A673 (cell line): ENCODE results near the gene CFAP46. TPM values are rescaled to one million over a fixed set of nuclear protein-coding genes. Genes with fewer than 3 reads are reported as not detected.
"Not testable (repeated sequence)": the region's sequence is repeated elsewhere in the genome, so short reads cannot be mapped to it uniquely, and the experiment has no call there.

Experiments used
- BruUV-seq: library from RNA; stranded (reverse); fragments of 400-500 nt; replicated peaks from 2 replicates; lab custom pipeline; 2021; lab: Mats Ljungman, UMichigan
- CTCF ChIA-PET: fragments of 300-600 bp; sonication (Branson Sonifier 250); formaldehyde crosslinking; loops from one replicate; lab custom pipeline; 2022; ENCODE audit warnings: antibody characterized with exemption; lab: Charles Lee
- POLR2A ChIA-PET: fragments of 300-600 bp; sonication (Branson Sonifier 250); formaldehyde crosslinking; loops from one replicate; lab custom pipeline; 2022; ENCODE audit warnings: antibody characterized with exemption; ENCODE audit not compliant: low non-redundant PET; lab: Charles Lee
- DNase-seq: peaks from one replicate; pipeline ENCODE4 v3.0.0-alpha.2; 2015; ENCODE audit warnings: low spot score
- H3K27ac ChIP-seq: fragments of 200-600 bp; sonication (generic); 2 replicates; pipeline ENCODE4 v1.5.1; 2016; ENCODE audit warnings: mixed run types, low read depth, mild to moderate bottlenecking, mixed read lengths, antibody characterized with exemption, low read length; ENCODE audit not compliant: poor library complexity, severe bottlenecking
- H3K27me3 ChIP-seq: fragments of 200-600 bp; sonication (generic); replicated peaks from 2 replicates; pipeline ENCODE4 v1.6.1; 2017; ENCODE audit warnings: mixed run types, low read depth, mild to moderate bottlenecking, mixed read lengths, antibody characterized with exemption, low read length; ENCODE audit not compliant: insufficient read depth, poor library complexity
- H3K36me3 ChIP-seq: fragments of 200-600 bp; sonication (generic); 2 replicates; pipeline ENCODE4 v1.6.1; 2016; ENCODE audit warnings: mixed run types, mild to moderate bottlenecking, mixed read lengths, antibody characterized with exemption, low read length; ENCODE audit not compliant: insufficient read depth, poor library complexity, severe bottlenecking
- H3K4me1 ChIP-seq: fragments of 200-600 bp; sonication (generic); 2 replicates; pipeline ENCODE4 v1.6.1; 2017; ENCODE audit warnings: mixed run types, mild to moderate bottlenecking, mixed read lengths, antibody characterized with exemption, low read length; ENCODE audit not compliant: insufficient read depth, poor library complexity, severe bottlenecking
- H3K4me3 ChIP-seq: fragments of 200-600 bp; sonication (generic); 2 replicates; pipeline ENCODE4 v1.5.1; 2016; ENCODE audit warnings: low read depth, mixed run types, mild to moderate bottlenecking, mixed read lengths, low read length; ENCODE audit not compliant: poor library complexity, severe bottlenecking
- H3K9me3 ChIP-seq: fragments of 200-600 bp; sonication (generic); 2 replicates; pipeline ENCODE4 v1.6.1; 2016; ENCODE audit warnings: mixed run types, low read depth, mild to moderate bottlenecking, mixed read lengths, antibody characterized with exemption, low read length; ENCODE audit not compliant: poor library complexity, severe bottlenecking
- CTCF ChIP-seq: fragments of 300-800, 200-600 bp; sonication (generic); conservative IDR thresholded peaks from 2 replicates; pipeline ENCODE4 v1.5.1; 2017; ENCODE audit warnings: low read depth, mild to moderate bottlenecking, antibody characterized with exemption, low read length, moderate library complexity, mixed read lengths
- EZH2 ChIP-seq: fragments of 200-600 bp; sonication (generic); IDR thresholded peaks from 2 replicates; pipeline ENCODE4 v1.6.1; 2017; ENCODE audit warnings: borderline replicate concordance, low read depth, mild to moderate bottlenecking, mixed read lengths, antibody characterized with exemption, low read length; ENCODE audit not compliant: poor library complexity, severe bottlenecking
- intact Hi-C: fragments of 100-400 bp; cut with micrococcal nuclease; formaldehyde crosslinking; loops from one replicate; pipeline ENCODE4 v1.10.0; 2022; ENCODE audit not compliant: unreplicated experiment
- total RNA-seq: library from RNA; stranded (reverse); gene quantifications from 2 replicates; pipeline ENCODE4 v1.2.3, GENCODE V29; 2021

CFAP46 gene
- total RNA-seq, 1 experiment from 2014 or later: 1.9 TPM

GRCh38 chr10:132957131-132957530, 14.8 kb upstream of the CFAP46 start:
- H3K4me3 ChIP-seq: no peak overlapping the region
- no peak overlapping the region for H3K27ac ChIP-seq
- BruUV-seq: no TSS peak
- intact Hi-C loops: no loop called here
- peaks cover 20% of the 10 kb centered on the region for H3K27me3 ChIP-seq
- ChIA-PET POLR2A (no interaction called here), CTCF (no interaction called here)
- no peaks in the 10 kb centered on the region for H3K9me3 ChIP-seq
- DNase-seq: no peak
- H3K36me3 ChIP-seq: no peaks in the 10 kb centered on the region
- H3K4me1 ChIP-seq: no peaks in the 10 kb centered on the region
- TF ChIP-seq EZH2 (no peak), CTCF (no peak)

GRCh38 chr10:132956259-132956658, 13.9 kb upstream of the CFAP46 start:
- CTCF ChIA-PET, H3K36me3 ChIP-seq, intact Hi-C loops, POLR2A ChIA-PET, DNase-seq, H3K4me3 ChIP-seq, BruUV-seq, H3K27ac ChIP-seq, H3K9me3 ChIP-seq, H3K4me1 ChIP-seq: not testable (repeated sequence)
- peaks cover 20% of the 10 kb centered on the region for H3K27me3 ChIP-seq

GRCh38 chr10:132955479-132955878, 13.1 kb upstream of the CFAP46 start:
- POLR2A ChIA-PET: no interaction called here

GRCh38 chr10:132953428-132953827, 11.1 kb upstream of the CFAP46 start:
- POLR2A ChIA-PET: no interaction called here
- CTCF ChIA-PET: no interaction called here
- BruUV-seq: no TSS peak
- no peak overlapping the region for H3K27ac ChIP-seq
- no peak overlapping the region for H3K4me3 ChIP-seq
- no peak for DNase-seq
- peaks cover 44% of the 10 kb centered on the region for H3K27me3 ChIP-seq
- intact Hi-C loops: no loop called here
- H3K36me3 ChIP-seq: no peaks in the 10 kb centered on the region
- no peaks in the 10 kb centered on the region for H3K9me3 ChIP-seq
- H3K4me1 ChIP-seq: no peaks in the 10 kb centered on the region
- no peak for TF ChIP-seq EZH2
- no peak for TF ChIP-seq CTCF

More at GRCh38 chr10:132955479-132955878, 13.1 kb upstream of the CFAP46 start:
- no peak for TF ChIP-seq EZH2
- H3K36me3 ChIP-seq: no peaks in the 10 kb centered on the region
- intact Hi-C loops: no loop called here
- no TSS peak for BruUV-seq
- H3K4me1 ChIP-seq: no peaks in the 10 kb centered on the region
- H3K27ac ChIP-seq: no peak overlapping the region
- H3K27me3 ChIP-seq: peaks cover 28% of the 10 kb centered on the region
- no peaks in the 10 kb centered on the region for H3K9me3 ChIP-seq
- no peak for DNase-seq
- H3K4me3 ChIP-seq: no peak overlapping the region
- CTCF ChIA-PET: no interaction called here
